GM10248 (cell line): ENCODE results near the gene SLC16A10.

Source experiments
- CTCF ChIA-PET: fragments of 300-600 bp; sonication (Branson Sonifier 250); formaldehyde crosslinking; extraction: SDS; loops from one replicate; lab custom pipeline; 2021; ENCODE audit warnings: antibody characterized with exemption; lab: Yijun Ruan, JAX
- POLR2A ChIA-PET: fragments of 350-650 bp; sonication (Branson Sonifier 250); formaldehyde crosslinking; extraction: SDS; loops from one replicate; lab custom pipeline; 2020; ENCODE audit warnings: antibody characterized with exemption; lab: Yijun Ruan, JAX
- DNase-seq: peaks from one replicate; pipeline ENCODE4 v3.0.0; 2012; ENCODE audit errors: extremely low spot score
- CTCF ChIP-seq: IDR thresholded peaks from 2 replicates; pipeline ENCODE4 v1.5.1; 2012; ENCODE audit warnings: mild to moderate bottlenecking, low read depth; ENCODE audit errors: extremely low read depth, missing control alignments, control extremely low read depth

SLC16A10 gene

GRCh38 chr6:111192911-111193555 is 105.7 kb downstream of the SLC16A10 start:
- no peak for DNase-seq
- TF ChIP-seq CTCF, result no peak
- POLR2A ChIA-PET, result no interaction called here
- CTCF ChIA-PET, result interaction anchor here (1.0 kb wide), 1 partner anchor 17 kb away, joined by 3 read pairs; no protein-coding TSS in a partner anchor

- ChIA-PET POLR2A (no interaction called here), CTCF (interaction anchor here (2.6 kb wide), 1 partner anchor 14 kb away, joined by 8 read pairs; no protein-coding TSS in a partner anchor)
- DNase-seq, result no peak
- TF ChIP-seq CTCF, result no peak
Observed at GRCh38 chr6:111195656-111196055, 108.4 kb downstream of the SLC16A10 start.

- CTCF ChIA-PET, result interaction anchor here (2.9 kb wide), 1 partner anchor 10 kb away, joined by 20 read pairs; no protein-coding TSS in a partner anchor
- POLR2A ChIA-PET, result no interaction called here
- no peak for TF ChIP-seq CTCF
- no peak for DNase-seq
Observed at GRCh38 chr6:111198841-111199240, 111.5 kb downstream of the SLC16A10 start.

- ChIA-PET POLR2A (no interaction called here), CTCF (interaction anchor here (0.7 to 2.9 kb wide), 2 partner anchors 9 to 132 kb away, joined by 3 to 20 read pairs; no protein-coding TSS in a partner anchor)
- TF ChIP-seq CTCF, result no peak
- no peak for DNase-seq
Observed at GRCh38 chr6:111199935-111200334, 112.6 kb downstream of the SLC16A10 start.

- no peak for TF ChIP-seq CTCF
- POLR2A ChIA-PET, result no interaction called here
- CTCF ChIA-PET, result interaction anchor here (0.7 to 2.9 kb wide), 2 partner anchors 8 to 133 kb away, joined by 3 to 20 read pairs; no protein-coding TSS in a partner anchor
- DNase-seq, result no peak
Observed at GRCh38 chr6:111200350-111201243, 113.3 kb downstream of the SLC16A10 start.

GRCh38 chr6:111201244-111201554 is 113.9 kb downstream of the SLC16A10 start:
- ChIA-PET CTCF (interaction anchor here (1.0 to 2.9 kb wide), 2 partner anchors 8 to 143 kb away, joined by 3 to 20 read pairs; no protein-coding TSS in a partner anchor), POLR2A (no interaction called here)
- TF ChIP-seq CTCF, result no peak
- DNase-seq, result no peak
